Measurements from ENCODE around the gene CEP20.
"Not testable (repeated sequence)": the region's sequence is repeated elsewhere in the genome, so short reads cannot be mapped to it uniquely, and the experiment has no call there.

Gene CEP20

DNA sequence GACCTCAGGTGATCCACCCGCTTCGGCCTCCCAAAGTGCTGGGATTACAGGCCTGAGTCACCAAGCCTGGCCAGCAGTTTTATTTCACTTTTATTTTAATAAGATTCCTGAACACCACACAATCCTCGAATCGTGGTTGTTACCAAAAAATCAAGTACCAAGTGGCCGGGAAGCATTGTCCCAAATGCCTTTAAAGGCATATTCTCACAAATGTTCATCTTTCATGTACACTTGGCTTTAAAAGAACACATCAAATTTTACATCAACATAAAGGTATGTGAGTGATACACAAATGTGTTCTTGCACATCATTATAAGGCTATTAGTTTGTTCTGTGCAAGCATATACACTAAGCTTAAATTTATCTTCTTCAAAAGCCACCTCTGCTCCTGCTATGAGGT, 23.5 kb downstream of the CEP20 start:
- no peaks in the 10 kb centered on the region for H3K27me3 Mint-ChIP-seq
- no peak for DNase-seq
- H3K4me1 Mint-ChIP-seq (ENCODE audit: low read depth in 2 of 2): no peaks in the 10 kb centered on the region
- no peak overlapping the region for H3K27ac Mint-ChIP-seq
- H3K9me3 Mint-ChIP-seq: no peaks in the 10 kb centered on the region
- peaks cover 38% of the 10 kb centered on the region for H3K36me3 Mint-ChIP-seq (ENCODE audit: insufficient read depth)
- ATAC-seq (replicated peaks): no peak
- H3K4me3 Mint-ChIP-seq: no peak overlapping the region

DNA sequence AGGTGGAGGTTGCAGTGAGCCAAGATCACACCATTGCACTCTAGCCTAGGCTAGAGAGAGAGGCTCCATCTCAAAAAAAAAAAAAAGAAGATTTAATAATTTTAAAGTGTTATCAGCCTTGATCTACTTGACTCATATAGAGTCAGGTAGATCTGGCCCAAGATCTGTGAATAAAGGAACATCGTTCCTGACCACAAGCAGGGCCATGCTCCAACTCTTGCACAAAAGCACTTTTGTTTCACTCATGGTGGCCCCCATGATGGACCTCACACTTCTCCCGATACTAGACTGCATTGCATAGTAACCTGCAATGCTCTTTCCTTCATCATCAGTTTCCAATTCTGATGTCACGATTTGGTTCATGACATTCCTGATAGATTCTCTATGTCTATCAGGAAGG, 26.4 kb downstream of the CEP20 start:
- H3K27ac Mint-ChIP-seq: no peak overlapping the region
- no peak overlapping the region for H3K4me3 Mint-ChIP-seq
- DNase-seq: no peak
- no peak for ATAC-seq (replicated peaks)
- peaks cover 3 to 5% of the 10 kb centered on the region in 2 donors for H3K4me1 Mint-ChIP-seq (ENCODE audit: low read depth in 2 of 2)
- no peaks in the 10 kb centered on the region for H3K9me3 Mint-ChIP-seq
- H3K36me3 Mint-ChIP-seq (ENCODE audit: insufficient read depth): peaks cover 17% of the 10 kb centered on the region
- peaks cover 8 to 23% of the 10 kb centered on the region in 2 donors for H3K27me3 Mint-ChIP-seq

DNA sequence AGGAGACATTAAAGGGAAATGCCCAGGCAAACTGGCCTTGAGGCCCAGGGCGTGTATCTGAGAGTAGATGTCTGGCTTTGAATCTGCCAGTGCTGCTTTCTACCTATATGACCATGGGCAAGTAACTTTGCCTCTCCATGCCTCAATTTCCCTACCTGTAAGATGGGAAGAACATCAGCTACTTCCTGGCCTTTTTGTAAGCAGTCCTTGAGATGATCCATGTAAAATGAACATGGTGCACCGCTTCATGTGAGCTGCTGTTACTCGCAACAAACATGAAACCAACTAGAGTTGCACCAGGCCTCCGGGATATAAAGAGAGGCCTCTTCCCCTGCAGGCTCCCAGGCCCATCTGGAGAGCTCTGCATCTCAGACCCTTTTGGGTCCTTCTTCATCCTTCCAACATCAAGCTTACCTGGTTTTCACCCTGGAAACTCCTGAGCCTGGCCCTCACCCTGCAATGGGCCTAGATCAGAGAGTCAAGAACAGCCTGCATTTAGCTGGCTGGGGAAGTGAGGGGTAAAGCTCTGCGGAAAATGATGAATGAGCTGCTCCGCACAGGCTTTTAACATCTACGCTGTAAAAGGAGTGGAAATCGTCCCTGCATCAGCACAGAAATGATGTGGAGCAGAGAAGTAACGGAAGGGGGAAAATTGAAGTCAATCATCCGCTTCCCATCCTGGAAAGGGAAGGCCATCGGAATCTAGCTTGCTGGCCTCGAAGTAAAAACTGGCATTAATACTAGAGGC, 29.3 kb downstream of the CEP20 start:
- no peak for ATAC-seq (replicated peaks)
- Mint-ChIP-seq H3K27me3 (peaks cover 30 to 43% of the 10 kb centered on the region in 2 donors), H3K4me1 (ENCODE audit: low read depth in 2 of 2) (peaks cover 3 to 5% of the 10 kb centered on the region in 2 donors), H3K4me3 (no peak overlapping the region), H3K9me3 (no peaks in the 10 kb centered on the region), H3K36me3 (ENCODE audit: insufficient read depth) (no peaks in the 10 kb centered on the region), H3K27ac (no peak overlapping the region)
- no peak for DNase-seq

DNA sequence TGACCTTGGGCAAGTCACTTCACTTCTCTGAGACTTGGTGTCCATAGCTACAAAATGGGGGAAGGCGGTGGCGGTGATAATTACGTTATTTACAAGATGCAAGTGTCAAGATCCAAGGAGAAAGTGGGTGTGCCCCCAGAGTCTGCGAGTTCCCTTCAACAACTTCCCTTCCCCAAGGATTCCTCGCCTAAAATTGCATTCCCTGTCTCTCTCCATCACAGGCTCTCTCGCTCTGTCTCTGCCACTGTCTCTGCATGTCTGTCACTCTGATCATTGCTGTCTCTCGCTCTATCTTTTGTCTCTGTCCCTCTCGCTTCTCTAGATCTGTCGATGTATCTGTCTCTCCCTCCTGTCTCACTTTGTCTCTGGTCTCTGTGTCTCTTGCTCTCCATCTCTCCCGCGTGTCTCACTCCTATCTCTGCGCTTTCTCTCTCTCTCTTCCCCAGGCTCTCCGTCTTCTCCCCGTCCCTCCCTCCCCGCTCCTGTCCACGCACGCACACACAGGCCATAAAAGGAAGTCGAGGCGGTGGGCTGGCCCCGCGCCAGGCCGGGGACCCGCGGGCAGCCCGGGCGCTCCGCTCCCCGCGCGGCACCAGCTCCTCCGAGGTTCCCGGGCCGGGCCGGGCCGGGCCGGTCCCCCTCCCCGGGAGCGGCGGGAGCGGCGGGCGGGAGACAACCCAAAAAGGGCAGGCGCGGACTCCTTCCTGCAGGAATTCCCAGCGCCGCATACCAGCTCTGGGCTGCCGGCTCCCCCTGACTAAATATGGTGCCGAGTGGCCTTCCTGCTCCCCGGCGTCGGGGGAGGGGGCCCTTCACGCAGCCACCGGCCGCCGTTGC, 30.5 kb downstream of the CEP20 start:
- peaks cover 3 to 5% of the 10 kb centered on the region in 2 donors for H3K4me1 Mint-ChIP-seq (ENCODE audit: low read depth in 2 of 2)
- H3K9me3 Mint-ChIP-seq: no peaks in the 10 kb centered on the region
- ATAC-seq (replicated peaks): no peak
- H3K27ac Mint-ChIP-seq: no peak overlapping the region
- H3K4me3 Mint-ChIP-seq: peak overlapping the region in 1 of 2 donors; percentile 20
- DNase-seq: no peak
- no peaks in the 10 kb centered on the region for H3K36me3 Mint-ChIP-seq (ENCODE audit: insufficient read depth)
- H3K27me3 Mint-ChIP-seq: peaks cover 30 to 54% of the 10 kb centered on the region in 2 donors

DNA sequence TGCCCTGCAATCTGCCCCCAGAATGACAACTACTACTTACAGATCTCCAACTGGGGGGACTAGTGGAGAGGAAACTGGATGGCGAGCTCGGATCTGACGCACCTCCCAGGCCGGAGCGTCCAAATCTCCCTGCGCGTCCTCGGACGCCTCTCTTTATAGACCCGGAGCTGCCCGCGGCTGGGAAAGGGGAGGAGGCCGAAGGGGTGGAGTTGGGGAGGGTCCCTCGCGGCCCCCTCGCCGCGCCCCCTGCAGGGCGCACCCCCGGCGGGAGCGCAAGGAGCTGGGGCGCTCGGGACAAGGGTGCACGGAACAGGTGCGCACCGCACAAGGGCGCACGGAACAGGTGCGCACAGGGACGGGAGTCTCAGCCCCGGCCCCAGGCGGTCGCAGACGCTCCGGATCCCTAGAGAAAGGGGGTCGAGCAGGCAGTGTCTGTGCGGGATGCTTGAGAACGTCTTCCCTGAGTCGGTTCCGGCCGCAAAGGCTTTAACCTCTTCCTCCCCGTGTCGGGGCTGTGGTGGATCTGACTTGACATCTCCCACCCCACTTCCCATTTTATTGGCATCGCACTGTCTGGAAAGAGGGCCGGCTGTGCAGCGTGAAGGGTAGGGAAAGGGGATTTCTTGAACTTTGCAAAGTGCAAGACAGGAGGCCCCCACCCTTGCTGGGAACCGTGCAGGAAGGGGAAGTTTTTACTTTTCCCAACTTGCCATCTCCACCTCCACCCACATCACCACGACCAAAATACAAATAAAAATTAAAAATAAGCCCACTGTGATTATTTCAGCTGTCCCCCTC, 31.3 kb downstream of the CEP20 start, which contains the start of gene MYH11:
Gene MYH11, minus strand, starts transcription at position 128 of the 798 bp plus-strand sequence. CDS start 18,776 bp downstream, outside the sequence.
- peak within 1 kb of the TSS in 1 of 2 donors; percentile 20 for H3K4me3 Mint-ChIP-seq
- peaks cover 3 to 5% of the 10 kb centered on the region in 2 donors for H3K4me1 Mint-ChIP-seq (ENCODE audit: low read depth in 2 of 2)
- H3K27me3 Mint-ChIP-seq: peaks cover 30 to 55% of the 10 kb centered on the region in 2 donors
- ATAC-seq (replicated peaks) (no peak), DNase-seq (no peak)
- no peaks in the 10 kb centered on the region for H3K9me3 Mint-ChIP-seq
- no peaks in the 10 kb centered on the region for H3K36me3 Mint-ChIP-seq (ENCODE audit: insufficient read depth)
- no peak within 1 kb of the TSS for H3K27ac Mint-ChIP-seq

DNA sequence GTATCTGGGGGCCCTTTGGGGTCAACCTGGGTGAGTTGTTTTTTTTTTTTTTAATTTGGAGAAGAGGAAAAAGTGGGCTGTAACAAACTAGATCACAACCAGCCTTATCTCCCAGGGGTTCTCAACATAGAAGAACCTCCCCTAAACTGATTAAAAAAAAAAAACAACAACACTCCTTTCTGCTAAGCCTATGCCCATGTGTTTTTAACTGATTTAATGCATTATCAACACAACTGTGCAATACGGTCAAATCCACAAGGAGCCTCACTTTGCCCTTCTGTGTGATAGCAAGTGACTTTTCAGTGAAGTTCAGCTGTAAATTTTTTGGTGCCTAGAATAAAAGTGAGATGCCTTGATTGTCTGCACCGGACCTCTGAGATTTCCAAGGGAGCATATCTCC, 32.2 kb downstream of the CEP20 start:
- no peak for DNase-seq
- H3K4me3 Mint-ChIP-seq: no peak overlapping the region
- H3K27me3 Mint-ChIP-seq: peaks cover 30 to 55% of the 10 kb centered on the region in 2 donors
- peaks cover 3 to 5% of the 10 kb centered on the region in 2 donors for H3K4me1 Mint-ChIP-seq (ENCODE audit: low read depth in 2 of 2)
- no peak for ATAC-seq (replicated peaks)
- no peaks in the 10 kb centered on the region for H3K9me3 Mint-ChIP-seq
- H3K27ac Mint-ChIP-seq: no peak overlapping the region
- H3K36me3 Mint-ChIP-seq (ENCODE audit: insufficient read depth): no peaks in the 10 kb centered on the region

DNA sequence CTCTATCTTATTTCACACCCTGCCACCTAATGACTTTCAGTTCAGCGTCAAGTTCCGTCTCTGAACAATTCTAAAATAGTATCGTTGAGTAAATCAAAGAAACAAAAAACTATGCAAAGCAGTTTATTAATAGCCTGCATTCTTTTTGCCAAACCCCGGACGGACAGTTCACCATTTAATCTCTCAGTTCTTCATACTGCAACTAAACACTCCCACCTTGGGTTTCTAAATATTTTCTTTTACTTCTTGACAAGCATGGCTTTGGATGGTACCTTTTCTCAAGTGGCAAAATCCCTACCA, 32.7 kb downstream of the CEP20 start:
- ATAC-seq (replicated peaks): no peak
- H3K4me1 Mint-ChIP-seq (ENCODE audit: low read depth in 2 of 2): peaks cover 3 to 5% of the 10 kb centered on the region in 2 donors
- peaks cover 30 to 55% of the 10 kb centered on the region in 2 donors for H3K27me3 Mint-ChIP-seq
- no peaks in the 10 kb centered on the region for H3K36me3 Mint-ChIP-seq (ENCODE audit: insufficient read depth)
- no peak overlapping the region for H3K27ac Mint-ChIP-seq
- no peaks in the 10 kb centered on the region for H3K9me3 Mint-ChIP-seq
- no peak for DNase-seq
- H3K4me3 Mint-ChIP-seq: no peak overlapping the region

DNA sequence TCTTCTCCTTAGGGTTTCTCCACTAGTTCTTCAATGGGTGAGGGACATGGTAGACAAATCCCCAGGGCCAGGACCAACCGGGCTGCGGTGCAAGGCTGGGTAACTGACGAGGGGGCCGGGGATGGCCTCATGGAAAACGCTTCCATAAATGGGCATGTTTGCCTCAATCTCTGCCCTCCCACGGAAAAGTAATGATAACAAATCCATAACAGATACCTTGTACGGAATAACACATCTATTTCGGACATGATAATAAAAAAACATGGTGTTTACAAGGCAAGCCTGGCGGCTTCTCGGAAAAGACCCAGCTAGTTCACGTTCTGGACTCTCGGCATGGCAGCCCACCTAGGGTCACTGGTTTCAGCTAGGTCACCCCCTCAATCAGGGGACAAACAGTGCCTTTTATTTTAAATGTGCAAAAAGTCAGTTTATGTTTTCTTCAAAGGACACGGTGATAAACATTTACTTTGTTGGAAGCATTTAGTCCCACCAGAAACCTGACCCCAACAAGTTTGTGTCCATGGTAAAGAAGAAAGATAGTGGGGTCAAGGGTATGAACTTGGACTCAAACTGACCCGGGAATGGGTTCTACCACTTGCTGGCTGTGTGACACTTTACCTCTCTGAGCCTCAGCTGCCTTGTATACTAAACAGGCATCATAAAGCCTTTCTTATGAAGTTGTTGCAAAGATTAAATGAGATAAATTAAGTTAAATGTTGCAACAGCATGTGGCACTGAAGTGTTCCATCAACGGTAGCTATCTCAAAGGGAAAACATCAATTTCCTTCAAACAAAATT, 33.3 kb downstream of the CEP20 start:
- H3K9me3 Mint-ChIP-seq: no peaks in the 10 kb centered on the region
- H3K4me1 Mint-ChIP-seq (ENCODE audit: low read depth in 2 of 2): peaks cover 3 to 5% of the 10 kb centered on the region in 2 donors
- peaks cover 30 to 55% of the 10 kb centered on the region in 2 donors for H3K27me3 Mint-ChIP-seq
- DNase-seq: no peak
- ATAC-seq (replicated peaks): no peak
- H3K36me3 Mint-ChIP-seq (ENCODE audit: insufficient read depth): no peaks in the 10 kb centered on the region
- H3K27ac Mint-ChIP-seq: no peak overlapping the region
- no peak overlapping the region for H3K4me3 Mint-ChIP-seq

DNA sequence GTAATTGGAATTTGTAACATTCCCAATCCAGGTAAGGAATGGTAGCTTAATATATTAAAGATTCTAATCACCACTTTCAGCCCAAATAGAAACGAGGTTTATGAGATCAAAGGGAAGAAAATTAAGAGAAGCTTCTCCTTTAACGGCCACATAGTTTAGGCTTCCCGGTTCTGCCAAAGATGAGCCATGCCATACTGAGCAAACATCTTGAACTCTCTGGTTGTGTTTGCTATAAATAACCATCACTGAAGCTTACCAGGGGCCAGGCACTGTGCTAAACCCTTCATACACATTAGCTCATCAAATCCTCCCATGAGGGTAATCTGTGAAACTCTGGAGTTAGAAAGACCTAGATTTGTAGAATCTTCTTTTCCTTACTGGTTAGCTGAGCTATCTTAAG, 34.3 kb downstream of the CEP20 start:
- no peak overlapping the region for H3K4me3 Mint-ChIP-seq
- no peaks in the 10 kb centered on the region for H3K9me3 Mint-ChIP-seq
- DNase-seq (no peak), ATAC-seq (replicated peaks) (no peak)
- no peak overlapping the region for H3K27ac Mint-ChIP-seq
- no peaks in the 10 kb centered on the region for H3K36me3 Mint-ChIP-seq (ENCODE audit: insufficient read depth)
- peaks cover 30 to 51% of the 10 kb centered on the region in 2 donors for H3K27me3 Mint-ChIP-seq
- peaks cover 3 to 5% of the 10 kb centered on the region in 2 donors for H3K4me1 Mint-ChIP-seq (ENCODE audit: low read depth in 2 of 2)

DNA sequence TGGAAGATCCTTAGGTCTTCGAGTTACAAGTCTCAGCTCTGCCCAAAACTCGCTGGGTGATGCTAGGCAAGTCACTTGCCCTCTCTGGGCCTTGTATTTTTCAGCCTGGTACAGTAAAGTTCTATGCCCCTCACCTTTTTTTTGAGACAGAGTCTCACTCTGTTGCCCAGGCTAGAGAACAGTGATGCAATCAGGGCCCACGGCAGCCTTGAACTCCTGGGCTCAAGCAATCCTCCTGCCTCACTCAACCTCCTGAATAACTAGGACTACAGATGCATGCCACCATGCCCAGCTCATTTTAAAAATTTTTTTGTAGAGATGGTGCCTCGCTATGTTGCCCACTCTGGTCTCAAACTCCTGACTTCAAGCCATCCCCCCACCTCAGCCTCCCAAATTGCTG, 35.4 kb downstream of the CEP20 start:
- Mint-ChIP-seq H3K4me3 (no peak overlapping the region), H3K36me3 (ENCODE audit: insufficient read depth) (no peaks in the 10 kb centered on the region), H3K27ac (no peak overlapping the region), H3K4me1 (ENCODE audit: low read depth in 2 of 2) (peaks cover 3 to 4% of the 10 kb centered on the region in 2 donors), H3K27me3 (peaks cover 29 to 50% of the 10 kb centered on the region in 2 donors), H3K9me3 (no peaks in the 10 kb centered on the region)
- no peak for ATAC-seq (replicated peaks)
- DNase-seq: no peak

DNA sequence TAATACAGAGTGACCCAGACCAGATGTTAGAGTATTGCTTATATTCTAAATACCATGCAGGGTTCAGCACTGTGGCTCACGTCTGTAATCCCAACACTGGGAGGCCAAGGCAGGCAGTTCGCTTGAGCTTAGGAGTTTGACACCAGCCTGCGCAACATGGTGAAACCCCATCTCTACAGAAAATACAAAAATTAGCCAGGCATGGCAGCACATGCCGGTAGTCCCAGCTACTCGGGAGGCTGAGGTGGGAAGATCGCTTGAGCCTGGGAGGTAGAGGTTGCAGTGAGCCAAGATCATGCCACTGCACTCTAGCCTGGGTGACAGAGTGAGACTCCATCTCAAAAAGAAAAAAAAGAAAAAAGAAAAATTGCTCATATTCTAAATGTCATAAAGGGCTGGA, 37.8 kb downstream of the CEP20 start:
- DNase-seq; H3K27ac Mint-ChIP-seq; H3K4me1 Mint-ChIP-seq (ENCODE audit: low read depth in 2 of 2); ATAC-seq (replicated peaks); H3K9me3 Mint-ChIP-seq; H3K4me3 Mint-ChIP-seq; H3K36me3 Mint-ChIP-seq (ENCODE audit: insufficient read depth): not testable (repeated sequence)
- peaks cover 8 to 36% of the 10 kb centered on the region in 2 donors for H3K27me3 Mint-ChIP-seq

DNA sequence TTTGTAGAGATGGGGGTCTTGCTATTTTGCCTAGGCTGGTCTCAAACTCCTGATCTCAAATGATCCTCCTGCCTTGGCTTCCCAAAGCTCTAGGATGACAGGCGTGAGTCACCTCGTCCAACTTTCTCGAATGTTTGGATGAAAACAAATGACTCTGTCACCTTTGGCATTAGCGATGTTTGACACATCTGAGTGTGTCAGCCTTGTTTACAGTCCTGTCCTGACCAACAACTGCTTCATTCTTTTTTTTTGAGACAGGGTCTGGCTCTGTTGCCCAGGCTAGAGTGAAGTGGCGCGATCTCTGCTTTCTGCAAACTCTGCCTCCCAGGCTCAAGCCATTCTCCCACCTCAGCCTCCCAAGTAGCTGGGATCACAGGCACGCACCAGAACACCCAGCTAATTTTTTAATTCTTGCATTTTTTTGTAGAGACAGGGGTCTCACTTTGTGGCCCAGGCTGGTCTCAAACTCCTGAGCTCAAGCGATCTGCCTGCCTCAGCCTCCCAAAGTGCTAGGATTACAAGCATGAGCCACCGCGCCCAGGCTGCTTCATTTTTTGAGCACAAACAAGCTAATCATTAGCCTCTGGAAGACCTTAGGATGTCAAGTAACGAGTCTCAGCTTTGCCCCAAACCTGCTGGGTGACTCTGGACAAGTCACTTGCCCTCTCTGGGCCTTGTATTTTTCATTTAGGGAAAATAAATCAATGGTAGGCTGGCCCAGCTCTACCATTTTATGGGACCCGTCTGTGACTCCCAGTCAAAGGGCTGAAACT, 39.0 kb downstream of the CEP20 start:
- Mint-ChIP-seq H3K9me3 (no peaks in the 10 kb centered on the region), H3K4me3 (no peak overlapping the region), H3K27ac (no peak overlapping the region), H3K4me1 (ENCODE audit: low read depth in 2 of 2) (no peaks in the 10 kb centered on the region), H3K36me3 (ENCODE audit: insufficient read depth) (no peaks in the 10 kb centered on the region), H3K27me3 (peaks cover 0 to 24% of the 10 kb centered on the region in 2 donors)
- no peak for ATAC-seq (replicated peaks)
- DNase-seq: no peak

Measured in effector memory CD8-positive, alpha-beta T cell (primary cell).